Skeletal muscle satellite cell (primary cell): ENCODE measurements around the gene VCL. TPM values are rescaled to one million over a fixed set of nuclear protein-coding genes. Genes with fewer than 3 reads are reported as not detected.
"Not testable (repeated sequence)": the region's sequence is repeated elsewhere in the genome, so short reads cannot be mapped to it uniquely, and the experiment has no call there.

Experiments
- H3K27me3 ChIP-seq: 2 replicates; pipeline ENCODE4 v1.7.0; 2013; ENCODE audit warnings: low read length; ENCODE audit not compliant: control insufficient read depth, insufficient read depth
- H3K36me3 ChIP-seq: 2 replicates; pipeline ENCODE4 v1.7.0; 2013; ENCODE audit warnings: mild to moderate bottlenecking, control low read depth, low read length; ENCODE audit not compliant: insufficient read depth
- H3K4me1 ChIP-seq: 2 replicates; pipeline ENCODE4 v1.7.0; 2013; ENCODE audit warnings: low read length; ENCODE audit not compliant: control insufficient read depth, insufficient read depth
- H3K4me2 ChIP-seq: 2 replicates; pipeline ENCODE4 v1.7.0; 2013; ENCODE audit warnings: mild to moderate bottlenecking, low read length
- H3K4me3 ChIP-seq: 2 replicates; pipeline ENCODE4 v1.7.0; 2013; ENCODE audit warnings: low read length
- H3K9ac ChIP-seq: 2 replicates; pipeline ENCODE4 v1.7.0; 2013; ENCODE audit warnings: mild to moderate bottlenecking, low read depth, low read length, moderate library complexity
- H3K9me3 ChIP-seq: replicated peaks from 2 replicates; pipeline ENCODE4 v1.7.0; 2013; ENCODE audit warnings: mild to moderate bottlenecking, control low read depth, low read length
- total RNA-seq: library from RNA; depleted of rRNA; stranded (reverse); fragments of >200 nt; gene quantifications from 2 replicates; pipeline ENCODE4 v1.2.3, GENCODE V29; 2012; rRNA removed

Gene VCL
- total RNA-seq = 116 and 137 TPM in 2 replicates

- H3K4me1 ChIP-seq = peaks cover 29% of the 10 kb centered on the region
- H3K36me3 ChIP-seq = peaks cover 19% of the 10 kb centered on the region
- H3K4me2 ChIP-seq = peak within 1 kb of the TSS; percentile 83
- H3K27me3 ChIP-seq = no peaks in the 10 kb centered on the region
- peak within 1 kb of the TSS; percentile 92 for H3K4me3 ChIP-seq
- no peaks in the 10 kb centered on the region for H3K9me3 ChIP-seq
- peak within 1 kb of the TSS; percentile 91 for H3K9ac ChIP-seq
Measured at GRCh38 chr10:73997787-73998622, at the start of gene VCL. Gene VCL (plus strand): TSS chr10:73998116. CDS start chr10:73998208, 92 bp downstream.

- H3K4me3 ChIP-seq = no peak overlapping the region
- no peaks in the 10 kb centered on the region for H3K36me3 ChIP-seq
- no peak overlapping the region for H3K4me2 ChIP-seq
- H3K27me3 ChIP-seq = no peaks in the 10 kb centered on the region
- no peaks in the 10 kb centered on the region for H3K9me3 ChIP-seq
- H3K4me1 ChIP-seq = no peaks in the 10 kb centered on the region
- no peak overlapping the region for H3K9ac ChIP-seq
Measured at GRCh38 chr10:73948947-73949633, 48.8 kb upstream of the VCL start.

- Histone ChIP-seq H3K4me1 (no peaks in the 10 kb centered on the region), H3K4me2 (no peak overlapping the region), H3K9ac (no peak overlapping the region), H3K36me3 (no peaks in the 10 kb centered on the region), H3K27me3 (no peaks in the 10 kb centered on the region), H3K9me3 (no peaks in the 10 kb centered on the region), H3K4me3 (no peak overlapping the region)
Measured at GRCh38 chr10:73950155-73950948, 47.6 kb upstream of the VCL start.

- no peak overlapping the region for H3K4me3 ChIP-seq
- H3K9me3 ChIP-seq = no peaks in the 10 kb centered on the region
- no peak overlapping the region for H3K9ac ChIP-seq
- no peaks in the 10 kb centered on the region for H3K36me3 ChIP-seq
- H3K4me2 ChIP-seq = no peak overlapping the region
- no peaks in the 10 kb centered on the region for H3K27me3 ChIP-seq
- peaks cover 13% of the 10 kb centered on the region for H3K4me1 ChIP-seq
Measured at GRCh38 chr10:73953665-73954064, 44.3 kb upstream of the VCL start.

DNA sequence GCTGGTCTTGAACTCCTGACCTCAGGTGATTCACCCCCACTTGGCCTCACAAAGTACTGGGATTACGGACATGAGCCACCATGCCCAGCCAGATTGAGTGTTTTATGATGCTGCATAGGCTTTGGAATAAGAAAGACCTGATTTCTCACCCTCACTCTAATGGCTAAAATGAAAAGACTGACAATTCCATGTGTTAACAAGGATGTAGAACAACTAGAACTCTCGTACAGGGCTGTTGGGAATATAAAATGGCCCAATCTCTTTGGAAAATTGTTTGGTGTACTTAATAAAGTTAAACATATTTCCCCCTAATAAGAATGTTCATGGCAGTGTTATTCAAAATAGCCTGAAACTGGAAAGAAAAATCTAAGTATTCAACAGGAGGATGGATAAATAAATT, 43.2 kb upstream of the VCL start:
- Histone ChIP-seq H3K4me1 (peaks cover 15% of the 10 kb centered on the region), H3K9me3 (no peaks in the 10 kb centered on the region), H3K27me3 (no peaks in the 10 kb centered on the region), H3K36me3 (no peaks in the 10 kb centered on the region), H3K9ac (no peak overlapping the region), H3K4me3 (no peak overlapping the region), H3K4me2 (no peak overlapping the region)

GRCh38 chr10:73955719-73956118, 42.2 kb upstream of the VCL start:
- H3K27me3 ChIP-seq = no peaks in the 10 kb centered on the region
- H3K9me3 ChIP-seq = no peaks in the 10 kb centered on the region
- no peak overlapping the region for H3K4me2 ChIP-seq
- H3K36me3 ChIP-seq = no peaks in the 10 kb centered on the region
- H3K9ac ChIP-seq = no peak overlapping the region
- peaks cover 23% of the 10 kb centered on the region for H3K4me1 ChIP-seq
- no peak overlapping the region for H3K4me3 ChIP-seq

GRCh38 chr10:73956476-73957359, 41.2 kb upstream of the VCL start:
- H3K4me3 ChIP-seq = peak overlapping the region; percentile 5
- H3K36me3 ChIP-seq = no peaks in the 10 kb centered on the region
- H3K9ac ChIP-seq = peak overlapping the region; percentile 10
- peaks cover 23% of the 10 kb centered on the region for H3K4me1 ChIP-seq
- H3K27me3 ChIP-seq = no peaks in the 10 kb centered on the region
- H3K9me3 ChIP-seq = no peaks in the 10 kb centered on the region
- peak overlapping the region; percentile 44 for H3K4me2 ChIP-seq

GRCh38 chr10:73959484-73960243, 38.3 kb upstream of the VCL start:
- no peak overlapping the region for H3K9ac ChIP-seq
- H3K27me3 ChIP-seq = no peaks in the 10 kb centered on the region
- H3K4me2 ChIP-seq = no peak overlapping the region
- peaks cover 23% of the 10 kb centered on the region for H3K4me1 ChIP-seq
- H3K9me3 ChIP-seq = no peaks in the 10 kb centered on the region
- no peaks in the 10 kb centered on the region for H3K36me3 ChIP-seq
- H3K4me3 ChIP-seq = no peak overlapping the region

- Histone ChIP-seq H3K27me3 (no peaks in the 10 kb centered on the region), H3K36me3 (no peaks in the 10 kb centered on the region), H3K9me3 (no peaks in the 10 kb centered on the region), H3K9ac (no peak overlapping the region), H3K4me1 (peaks cover 27% of the 10 kb centered on the region), H3K4me2 (no peak overlapping the region), H3K4me3 (no peak overlapping the region)
Measured at GRCh38 chr10:73962386-73962785, 35.5 kb upstream of the VCL start.

- H3K4me1 ChIP-seq = peaks cover 33% of the 10 kb centered on the region
- not testable (repeated sequence) for H3K4me2 ChIP-seq, H3K4me3 ChIP-seq, H3K9ac ChIP-seq, H3K9me3 ChIP-seq, H3K27me3 ChIP-seq, H3K36me3 ChIP-seq
Measured at GRCh38 chr10:73963533-73963932, 34.4 kb upstream of the VCL start.
